K562 (cell line): ENCODE measurements around the gene RTBDN. TPM values are rescaled to one million over a fixed set of nuclear protein-coding genes. Genes with fewer than 3 reads are reported as not detected.

Experiments
- CSDE1 ChIP-seq, 2 experiments: fragments of 450-650 bp; IDR thresholded peaks; 2 replicates each; pipeline ENCODE4 v1.6.1; 2016; ENCODE audit warnings: mild to moderate bottlenecking in 1 of 2
- DIDO1 ChIP-seq: fragments of 450-650 bp; IDR thresholded peaks from 2 replicates; pipeline ENCODE4 v1.6.1; 2016; ENCODE audit warnings: low read depth, missing biosample characterization, missing genetic modification characterization
- HMG20B ChIP-seq: fragments of 250-450 bp; sonication (Bioruptor Pico); IDR thresholded peaks from 2 replicates; pipeline ENCODE4 v1.5.0; 2021; ENCODE audit warnings: mild to moderate bottlenecking
- KLF1 ChIP-seq: fragments of 450-650 bp; IDR thresholded peaks from 2 replicates; pipeline ENCODE4 v1.6.1; 2016; ENCODE audit warnings: missing genetic modification characterization, missing compliant biosample characterization
- MAZ ChIP-seq, 2 experiments: fragments of 450-650 bp in 1 of 2; sonication (generic) in 1 of 2; formaldehyde crosslinking; IDR thresholded peaks in 1 of 2; conservative IDR thresholded peaks in 1 of 2; 2 replicates each; pipeline versions ENCODE4 v1.4.0 to v1.5.0; 2020; ENCODE audit warnings: mild to moderate bottlenecking in 1 of 2, missing genetic modification reagents in 1 of 2
- PHF20 ChIP-seq: fragments of 450-650 bp; IDR thresholded peaks from 2 replicates; pipeline ENCODE4 v1.6.1; 2018; ENCODE audit not compliant: partially characterized antibody
- POU5F1 ChIP-seq: fragments of 150-350 bp; IDR thresholded peaks from 2 replicates; pipeline ENCODE4 v1.6.1; 2014; ENCODE audit warnings: borderline replicate concordance, low read length, low read depth, mild to moderate bottlenecking; ENCODE audit not compliant: partially characterized antibody
- SETDB1 ChIP-seq: IDR thresholded peaks from one replicate; pipeline ENCODE4 v1.6.1; 2012; ENCODE audit warnings: low read length, control low read depth, inconsistent platforms
- SLC30A9 ChIP-seq: fragments of 250-450 bp; sonication (Bioruptor Pico); IDR thresholded peaks from 2 replicates; pipeline ENCODE4 v1.8.0; 2022; ENCODE audit warnings: mild to moderate bottlenecking, moderate library complexity
- SREBF1 ChIP-seq: fragments of 150-350 bp; IDR thresholded peaks from 2 replicates; pipeline ENCODE4 v1.6.1; 2014; ENCODE audit warnings: antibody characterized with exemption, low read depth, low read length, borderline replicate concordance
- TFAP4 ChIP-seq: sonication (generic); formaldehyde crosslinking; IDR thresholded peaks from 2 replicates; pipeline ENCODE4 v1.8.0; 2022; ENCODE audit warnings: missing genetic modification reagents, mild to moderate bottlenecking, moderate library complexity, borderline replicate concordance
- VEZF1 ChIP-seq: fragments of 200-800 bp; sonication (Bioruptor generic); IDR thresholded peaks from 2 replicates; pipeline ENCODE4 v1.6.1; 2017; ENCODE audit warnings: missing genetic modification characterization, missing compliant biosample characterization
- YBX1 ChIP-seq: fragments of 450-650 bp; IDR thresholded peaks from 2 replicates; pipeline ENCODE4 v1.7.1; 2016; ENCODE audit warnings: mild to moderate bottlenecking
- ZBTB5 ChIP-seq: fragments of 450-650 bp; IDR thresholded peaks from 2 replicates; pipeline ENCODE4 v1.6.1; 2017; ENCODE audit warnings: antibody characterized with exemption
- ZNF217 ChIP-seq: sonication (generic); formaldehyde crosslinking; IDR thresholded peaks from 2 replicates; pipeline ENCODE4 v1.8.0; 2022; ENCODE audit warnings: mild to moderate bottlenecking, missing genetic modification reagents
- ZNF24 ChIP-seq: fragments of 450-650 bp; IDR thresholded peaks from 2 replicates; pipeline ENCODE4 v1.6.1; 2016
- ZNF445 ChIP-seq: fragments of 250-450 bp; sonication (Bioruptor Pico); IDR thresholded peaks from 2 replicates; pipeline ENCODE4 v1.4.0; 2020; ENCODE audit warnings: low read depth, mild to moderate bottlenecking, moderate library complexity
- ZNF76 ChIP-seq: fragments of 250-450 bp; sonication (Bioruptor Pico); IDR thresholded peaks from 2 replicates; pipeline ENCODE4 v1.4.0; 2020; ENCODE audit warnings: mild to moderate bottlenecking, moderate library complexity, borderline replicate concordance
- polyA plus RNA-seq, 8 experiments: library from polyadenylated mRNA; depleted of rRNA in 4 of 8; stranded (reverse) in 5 of 8; unstranded in 3 of 8; fragments of >200 nt; fragmentation: Nextera tagmentation in 2 of 8; fragmentation: Illumina TruSeq in 1 of 8; extraction: Ambion mirVana in 2 of 8; extraction: Trizol in 1 of 8; gene quantifications; 2 replicates each; pipeline versions ENCODE4 v1.2.1 to v1.2.3, GENCODE V29; 2011 to 2014; ENCODE audit warnings: inconsistent platforms in 1 of 8, missing spikeins in 1 of 8
- total RNA-seq, 7 experiments: library from RNA; depleted of rRNA in 6 of 7; stranded (reverse); fragments of >200 nt in 6 of 7; fragmentation: Illumina TruSeq in 2 of 7; extraction: Trizol in 2 of 7; gene quantifications; 2 replicates each; pipeline versions ENCODE4 v1.2.1 to v1.2.3, GENCODE V29; 2011 to 2021; ENCODE audit warnings: low replicate concordance in 1 of 7
- TF ChIP-seq, protein P1 (sequence below): fragments of 250-450 bp; sonication (Bioruptor Pico); IDR thresholded peaks from 2 replicates; pipeline ENCODE4 v1.5.0; 2021; ENCODE audit warnings: mild to moderate bottlenecking, borderline replicate concordance
- TF ChIP-seq, protein P2 (sequence below), 2 experiments: fragments of 450-650 bp in 1 of 2; sonication (generic) in 1 of 2; formaldehyde crosslinking; conservative IDR thresholded peaks; 2 replicates each; pipeline versions ENCODE4 v1.4.0 to v1.8.1; 2020 to 2022; ENCODE audit warnings: mild to moderate bottlenecking in 1 of 2, missing genetic modification reagents in 1 of 2

The RTBDN gene
- total and polyA plus RNA-seq, 9 of the 15 experiments (the other 6 are each of a cell fraction or from before 2014, with no cell fraction given), result 0.20 to 2.3 (median 0.72) TPM; not detected in 1

- TF ChIP-seq, protein P1, sequence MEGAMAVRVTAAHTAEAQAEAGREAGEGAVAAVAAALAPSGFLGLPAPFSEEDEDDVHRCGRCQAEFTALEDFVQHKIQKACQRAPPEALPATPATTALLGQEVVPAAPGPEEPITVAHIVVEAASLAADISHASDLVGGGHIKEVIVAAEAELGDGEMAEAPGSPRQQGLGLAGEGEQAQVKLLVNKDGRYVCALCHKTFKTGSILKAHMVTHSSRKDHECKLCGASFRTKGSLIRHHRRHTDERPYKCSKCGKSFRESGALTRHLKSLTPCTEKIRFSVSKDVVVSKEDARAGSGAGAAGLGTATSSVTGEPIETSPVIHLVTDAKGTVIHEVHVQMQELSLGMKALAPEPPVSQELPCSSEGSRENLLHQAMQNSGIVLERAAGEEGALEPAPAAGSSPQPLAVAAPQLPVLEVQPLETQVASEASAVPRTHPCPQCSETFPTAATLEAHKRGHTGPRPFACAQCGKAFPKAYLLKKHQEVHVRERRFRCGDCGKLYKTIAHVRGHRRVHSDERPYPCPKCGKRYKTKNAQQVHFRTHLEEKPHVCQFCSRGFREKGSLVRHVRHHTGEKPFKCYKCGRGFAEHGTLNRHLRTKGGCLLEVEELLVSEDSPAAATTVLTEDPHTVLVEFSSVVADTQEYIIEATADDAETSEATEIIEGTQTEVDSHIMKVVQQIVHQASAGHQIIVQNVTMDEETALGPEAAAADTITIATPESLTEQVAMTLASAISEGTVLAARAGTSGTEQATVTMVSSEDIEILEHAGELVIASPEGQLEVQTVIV (CRISPR knock-in tag), result no peak
- TF ChIP-seq POU5F1 (no peak), SLC30A9 (CRISPR knock-in tag) (no peak), TFAP4 (CRISPR knock-in tag) (peak; percentile 84), ZNF445 (no peak), ZNF76 (CRISPR knock-in tag) (no peak), KLF1 (tag) (peak; percentile 86; the same call in 1 of the 2 replicates), PHF20 (no peak), DIDO1 (no peak), SREBF1 (no peak), YBX1 (no peak), VEZF1 (0 out of 2 replicates have a peak, but pooled peaks have one; percentile 13), ZNF217 (CRISPR knock-in tag) (no peak), HMG20B (no peak), ZNF24 (no peak), SETDB1 (no peak), MAZ (CRISPR knock-in tag; conservative IDR thresholded peaks at IDR 0.05 in 1 of 2, IDR thresholded peaks at IDR 0.05 in 1 of 2) (no peak; a peak in 1 of 4 replicates), ZBTB5 (no peak), CSDE1 (IDR thresholded peaks at IDR 0.05) (no peak)
- TF ChIP-seq, protein P2, sequence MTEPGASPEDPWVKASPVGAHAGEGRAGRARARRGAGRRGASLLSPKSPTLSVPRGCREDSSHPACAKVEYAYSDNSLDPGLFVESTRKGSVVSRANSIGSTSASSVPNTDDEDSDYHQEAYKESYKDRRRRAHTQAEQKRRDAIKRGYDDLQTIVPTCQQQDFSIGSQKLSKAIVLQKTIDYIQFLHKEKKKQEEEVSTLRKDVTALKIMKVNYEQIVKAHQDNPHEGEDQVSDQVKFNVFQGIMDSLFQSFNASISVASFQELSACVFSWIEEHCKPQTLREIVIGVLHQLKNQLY (CRISPR knock-in tag; conservative IDR thresholded peaks at IDR 0.05), result no peak
Observed at GRCh38 chr19:12840091-12841079, 6.0 kb upstream of the RTBDN start (continued).
